ENCODE measurements around the gene PDZD7. TPM values are rescaled to one million over a fixed set of nuclear protein-coding genes. Genes with fewer than 3 reads are reported as not detected.
A peak's percentile ranks its signal among the peaks of the same experiment; 100 is the strongest.

PDZD7 gene
- total RNA-seq, 1 donor from 2014 or later = 0.27 TPM

- peaks cover 51% of the 10 kb centered on the region for H3K27me3 ChIP-seq (ENCODE audit: low read depth)
- intact Hi-C loops (cut with micrococcal nuclease) = no loop called here
- no peak for TF ChIP-seq CTCF (IDR thresholded peaks at IDR 0.05; ENCODE audit: borderline replicate concordance)
Observed at GRCh38 chr10:101019440-101019703, 11.6 kb downstream of the PDZD7 start.

GRCh38 chr10:101018600-101019439, 12.1 kb downstream of the PDZD7 start:
- Histone ChIP-seq H3K27ac (replicated peaks) (peak overlapping the region; percentile 51), H3K4me3 (peak overlapping the region; percentile 21)

More at GRCh38 chr10:101019440-101019703, 11.6 kb downstream of the PDZD7 start:
- Histone ChIP-seq H3K9me3 (replicated peaks) (no peaks in the 10 kb centered on the region), H3K36me3 (no peaks in the 10 kb centered on the region), H3K4me1 (peaks cover 11% of the 10 kb centered on the region), H3K4me3 (no peak overlapping the region), H3K27ac (replicated peaks) (no peak overlapping the region)
- DNase-seq = no peak

GRCh38 chr10:101018118-101018599, 12.8 kb downstream of the PDZD7 start:
- intact Hi-C loops (cut with micrococcal nuclease) = no loop called here
- H3K27me3 ChIP-seq (ENCODE audit: low read depth) = peaks cover 51% of the 10 kb centered on the region
- H3K4me3 ChIP-seq = no peak overlapping the region
- H3K27ac ChIP-seq (replicated peaks) = peak overlapping the region; percentile 51
- no peak for TF ChIP-seq CTCF (IDR thresholded peaks at IDR 0.05; ENCODE audit: borderline replicate concordance)
- H3K36me3 ChIP-seq = no peaks in the 10 kb centered on the region
- H3K4me1 ChIP-seq = peaks cover 21% of the 10 kb centered on the region
- no peaks in the 10 kb centered on the region for H3K9me3 ChIP-seq (replicated peaks)
- DNase-seq = no peak

More at GRCh38 chr10:101018600-101019439, 12.1 kb downstream of the PDZD7 start:
- Histone ChIP-seq H3K9me3 (replicated peaks) (no peaks in the 10 kb centered on the region), H3K36me3 (no peaks in the 10 kb centered on the region), H3K27me3 (ENCODE audit: low read depth) (peaks cover 51% of the 10 kb centered on the region), H3K4me1 (peaks cover 15% of the 10 kb centered on the region)
- peak; percentile 77 for TF ChIP-seq CTCF (IDR thresholded peaks at IDR 0.05; ENCODE audit: borderline replicate concordance)
- intact Hi-C loops (cut with micrococcal nuclease) = no loop called here
- peak; percentile 84 for DNase-seq

GRCh38 chr10:101016814-101017213, 14.1 kb downstream of the PDZD7 start:
- H3K27me3 ChIP-seq (ENCODE audit: low read depth) = peaks cover 51% of the 10 kb centered on the region

GRCh38 chr10:101015582-101015973, 15.4 kb downstream of the PDZD7 start:
- no peaks in the 10 kb centered on the region for H3K9me3 ChIP-seq (replicated peaks)
- no peak for DNase-seq
- no peak overlapping the region for H3K27ac ChIP-seq (replicated peaks)
- TF ChIP-seq CTCF (IDR thresholded peaks at IDR 0.05; ENCODE audit: borderline replicate concordance) = no peak
- intact Hi-C loops (cut with micrococcal nuclease) = no loop called here
- H3K27me3 ChIP-seq (ENCODE audit: low read depth) = peaks cover 51% of the 10 kb centered on the region
- H3K4me3 ChIP-seq = no peak overlapping the region
- no peaks in the 10 kb centered on the region for H3K36me3 ChIP-seq
- peaks cover 39% of the 10 kb centered on the region for H3K4me1 ChIP-seq

More at GRCh38 chr10:101016814-101017213, 14.1 kb downstream of the PDZD7 start:
- DNase-seq = no peak
- intact Hi-C loops (cut with micrococcal nuclease) = no loop called here
- no peak for TF ChIP-seq CTCF (IDR thresholded peaks at IDR 0.05; ENCODE audit: borderline replicate concordance)
- H3K4me3 ChIP-seq = no peak overlapping the region
- no peaks in the 10 kb centered on the region for H3K9me3 ChIP-seq (replicated peaks)
- H3K4me1 ChIP-seq = peaks cover 34% of the 10 kb centered on the region
- no peaks in the 10 kb centered on the region for H3K36me3 ChIP-seq
- H3K27ac ChIP-seq (replicated peaks) = no peak overlapping the region
